Astrocyte (in vitro differentiated cells and primary cell): ENCODE measurements around the gene SCTR.

Experiments used
- CTCF ChIP-seq: IDR thresholded peaks from 2 replicates; pipeline ENCODE4 v1.5.1; 2011; ENCODE audit warnings: low read depth, mild to moderate bottlenecking, inconsistent platforms, low read length, moderate library complexity; ENCODE audit not compliant: insufficient read depth
- EZH2 ChIP-seq: IDR thresholded peaks from 2 replicates; pipeline ENCODE4 v1.6.1; 2012; ENCODE audit warnings: mild to moderate bottlenecking, low read length, inconsistent platforms; ENCODE audit not compliant: insufficient read depth

GRCh38 chr2:119442850-119443249, 81.4 kb downstream of the SCTR start:
- TF ChIP-seq CTCF: no peak
- no peak for TF ChIP-seq EZH2
